GM23338 (cell line): Measurements from ENCODE around the gene AGAP1.

Experiments
- CREB1 ChIP-seq: fragments of 250-450 bp; sonication (Bioruptor Pico); IDR thresholded peaks from 2 replicates; pipeline ENCODE4 v1.5.0; 2020; ENCODE audit warnings: low read depth, mild to moderate bottlenecking, moderate library complexity
- CTCF ChIP-seq, 2 experiments: fragments of 200-600 bp in 1 of 2; sonication (generic) in 1 of 2; conservative IDR thresholded peaks; 2 replicates each; pipeline versions ENCODE4 v1.5.1 to v1.6.1; 2016 to 2017; ENCODE audit warnings: antibody characterized with exemption in 2 of 2, low read depth in 2 of 2, mild to moderate bottlenecking in 2 of 2, moderate library complexity in 1 of 2
- ETS1 ChIP-seq: IDR thresholded peaks from 2 replicates; pipeline ENCODE4 v1.6.1; 2016; ENCODE audit warnings: antibody characterized with exemption
- EZH2 ChIP-seq: fragments of 200-600 bp; sonication (generic); IDR thresholded peaks from one replicate; pipeline ENCODE4 v1.8.0; 2017; ENCODE audit warnings: antibody characterized with exemption, mild to moderate bottlenecking, low read depth; ENCODE audit not compliant: unreplicated experiment
- EZH2phosphoT487 ChIP-seq: fragments of 200-600 bp; sonication (generic); IDR thresholded peaks from one replicate; pipeline ENCODE4 v1.8.1; 2018; ENCODE audit warnings: antibody characterized with exemption; ENCODE audit not compliant: unreplicated experiment
- JUNB ChIP-seq: IDR thresholded peaks from one replicate; pipeline ENCODE4 v1.6.1; 2016; ENCODE audit warnings: antibody characterized with exemption; ENCODE audit not compliant: unreplicated experiment
- POLR2AphosphoS5 ChIP-seq: IDR thresholded peaks from 2 replicates; pipeline ENCODE4 v1.6.1; 2016; ENCODE audit warnings: antibody characterized with exemption, low read depth
- REST ChIP-seq: IDR thresholded peaks from one replicate; pipeline ENCODE4 v1.6.1; 2018; ENCODE audit warnings: antibody characterized with exemption; ENCODE audit not compliant: unreplicated experiment
- STAT1 ChIP-seq: IDR thresholded peaks from one replicate; pipeline ENCODE4 v1.6.1; 2016; ENCODE audit warnings: antibody characterized with exemption; ENCODE audit not compliant: unreplicated experiment

GRCh38 chr2:236102971-236103370 is 609.1 kb downstream of the AGAP1 start:
- TF ChIP-seq CTCF (conservative IDR thresholded peaks at IDR 0.05; ENCODE audit: low read depth in 2 of 2) (peak in 1 of 2 experiments; percentile 24; a peak in 1 of 4 replicates), REST (no peak), EZH2 (no peak), JUNB (no peak), EZH2phosphoT487 (no peak), POLR2AphosphoS5 (no peak), CREB1 (CRISPR knock-in tag) (no peak), ETS1 (no peak), STAT1 (no peak)
